Raji (cell line): ENCODE results near the gene APC.

Experiments used
- POLR2A ChIP-seq: IDR thresholded peaks from 2 replicates; pipeline ENCODE4 v1.6.1; 2011; ENCODE audit warnings: low read depth, low read length, control low read depth; ENCODE audit not compliant: insufficient read depth

APC gene

GRCh38 chr5:112794410-112794809, 56.7 kb downstream of the APC start:
- TF ChIP-seq POLR2A: no peak

DNA sequence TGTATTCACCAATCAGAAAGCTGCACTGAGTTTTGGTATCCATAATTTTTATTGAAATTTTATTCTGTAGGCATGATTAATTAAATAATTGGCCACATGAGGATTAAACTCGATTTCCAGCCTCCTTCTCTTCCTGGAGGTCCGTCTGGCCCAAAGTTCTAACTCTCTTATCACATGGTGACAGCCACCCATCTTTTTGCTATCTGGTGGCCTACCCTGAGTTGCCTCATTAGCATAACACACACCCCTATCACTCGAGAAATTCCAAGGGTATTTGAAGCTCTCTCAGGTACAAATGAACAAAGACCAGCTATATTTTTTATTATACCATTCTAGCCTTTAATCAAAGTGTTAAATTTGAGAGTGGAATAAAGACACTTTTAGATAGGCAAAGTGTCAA, 57.7 kb downstream of the APC start:
- no peak for TF ChIP-seq POLR2A

- no peak for TF ChIP-seq POLR2A
These were observed 58.4 kb downstream of the APC start for GRCh38 chr5:112795944-112796678.

DNA sequence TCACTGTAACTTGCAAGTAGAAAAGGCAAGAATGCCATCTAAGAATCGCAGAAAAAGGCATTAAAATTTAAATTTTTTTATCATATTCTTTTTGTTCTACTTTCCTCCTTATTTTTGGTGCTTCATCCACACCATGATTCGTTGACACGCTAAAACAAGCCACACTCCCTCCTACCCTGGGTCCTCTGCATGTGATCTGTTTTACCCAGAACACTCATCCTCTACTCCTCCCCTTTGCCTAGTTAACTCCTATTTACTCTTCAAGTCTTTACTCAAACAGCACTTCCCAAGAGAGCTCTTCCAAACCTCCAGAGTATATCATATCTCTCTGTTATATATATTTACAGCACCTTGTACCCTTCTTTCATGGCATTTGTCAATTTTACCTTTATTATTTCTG, 62.0 kb downstream of the APC start:
- TF ChIP-seq POLR2A: no peak

DNA sequence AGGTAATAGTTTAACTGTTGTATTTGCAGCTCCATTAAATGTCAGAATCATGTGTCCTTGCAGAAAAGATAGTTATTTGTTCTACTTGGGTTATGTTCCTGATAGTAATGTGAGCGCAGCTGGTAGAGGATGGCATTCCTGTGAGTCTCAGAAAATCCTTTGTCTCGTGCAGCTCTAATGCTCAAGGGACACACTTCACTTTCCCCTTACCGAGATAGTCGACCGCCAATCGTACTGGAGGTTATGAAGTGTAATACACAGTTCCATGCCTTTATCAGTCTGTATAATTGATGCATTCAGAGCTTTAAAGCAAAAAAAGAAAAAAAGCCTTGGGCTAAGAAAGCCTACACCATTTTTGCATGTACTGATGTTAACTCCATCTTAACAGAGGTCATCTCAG, 63.2 kb downstream of the APC start:
- no peak for TF ChIP-seq POLR2A

DNA sequence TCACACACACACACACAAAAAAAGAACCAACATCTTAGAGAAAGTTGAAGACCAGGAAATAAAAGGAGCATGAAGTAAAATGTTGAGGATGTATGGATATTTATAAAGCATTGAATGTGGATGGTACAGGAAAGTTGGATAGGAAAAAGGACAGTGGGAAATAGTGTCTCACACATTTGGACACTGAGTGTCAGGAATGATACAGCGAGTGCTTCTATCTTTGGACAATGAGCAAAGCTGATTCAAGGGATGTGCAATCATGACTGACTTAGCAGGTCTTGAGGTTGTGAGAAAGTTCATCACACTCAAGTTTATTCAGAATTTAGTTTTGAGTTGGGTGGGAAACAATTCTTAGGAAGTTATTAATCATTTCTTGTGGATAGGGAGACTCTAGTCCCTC, 73.3 kb downstream of the APC start:
- no peak for TF ChIP-seq POLR2A

DNA sequence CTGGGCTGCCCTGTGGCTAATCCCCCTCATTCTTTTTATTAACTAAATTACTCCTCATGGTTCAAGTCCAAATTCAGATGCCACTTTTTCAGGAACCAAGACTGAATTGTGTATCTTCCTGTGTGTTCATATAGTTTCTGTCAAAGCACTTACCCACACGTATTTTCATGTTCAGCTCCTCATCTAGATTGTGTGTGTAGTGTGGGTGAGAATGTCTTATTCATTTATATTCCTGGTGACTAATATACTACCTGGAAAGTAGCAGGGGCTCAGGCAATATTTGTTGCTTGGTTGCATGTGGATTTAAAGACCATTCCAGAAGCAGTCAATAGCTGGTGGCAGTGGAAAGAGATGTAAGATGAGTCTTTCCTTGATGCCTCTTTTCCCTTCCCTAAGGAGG, 74.9 kb downstream of the APC start:
- TF ChIP-seq POLR2A: no peak

GRCh38 chr5:112820246-112820645, 82.6 kb downstream of the APC start:
- TF ChIP-seq POLR2A: no peak

- TF ChIP-seq POLR2A: no peak
These were observed 84.8 kb downstream of the APC start for GRCh38 chr5:112822456-112822855.

- TF ChIP-seq POLR2A: no peak
These were observed 85.5 kb downstream of the APC start for GRCh38 chr5:112823181-112823580.

DNA sequence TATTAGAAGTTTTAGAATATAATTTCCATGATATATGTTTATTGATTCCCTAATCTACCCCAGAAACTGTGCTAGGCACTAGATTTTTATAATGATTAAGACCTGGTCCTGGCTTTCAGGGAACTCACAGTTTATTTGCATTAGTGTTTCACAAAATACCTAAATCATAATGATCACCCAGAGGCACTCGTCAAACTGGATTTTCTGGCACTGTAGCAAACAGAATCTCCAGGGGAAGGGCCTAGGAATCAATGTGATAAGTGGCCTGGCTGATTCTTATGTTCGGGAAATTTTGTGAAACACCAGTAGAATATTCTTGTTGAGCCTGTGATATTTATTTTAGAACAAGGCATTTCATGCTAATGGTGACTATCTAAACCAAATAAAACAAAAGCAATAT, 86.0 kb downstream of the APC start:
- no peak for TF ChIP-seq POLR2A

DNA sequence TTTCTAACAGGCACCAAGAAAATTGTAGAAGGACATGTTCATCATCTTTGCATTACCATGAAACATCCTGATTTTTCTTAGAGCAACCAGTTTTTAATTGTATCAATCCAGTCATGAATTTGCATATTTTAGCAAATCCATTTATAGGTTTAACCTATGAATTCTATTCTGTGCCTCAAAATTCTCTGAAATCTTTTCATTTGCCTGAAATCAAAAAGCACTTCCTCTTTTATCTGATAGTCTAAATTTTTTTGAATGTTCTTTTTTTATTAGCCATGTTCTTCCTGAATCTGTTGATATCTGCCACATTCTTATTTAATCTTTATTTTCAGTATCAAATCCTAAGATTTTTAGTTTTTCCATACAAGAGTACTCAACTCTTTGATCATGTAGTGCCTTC, 86.5 kb downstream of the APC start:
- no peak for TF ChIP-seq POLR2A

DNA sequence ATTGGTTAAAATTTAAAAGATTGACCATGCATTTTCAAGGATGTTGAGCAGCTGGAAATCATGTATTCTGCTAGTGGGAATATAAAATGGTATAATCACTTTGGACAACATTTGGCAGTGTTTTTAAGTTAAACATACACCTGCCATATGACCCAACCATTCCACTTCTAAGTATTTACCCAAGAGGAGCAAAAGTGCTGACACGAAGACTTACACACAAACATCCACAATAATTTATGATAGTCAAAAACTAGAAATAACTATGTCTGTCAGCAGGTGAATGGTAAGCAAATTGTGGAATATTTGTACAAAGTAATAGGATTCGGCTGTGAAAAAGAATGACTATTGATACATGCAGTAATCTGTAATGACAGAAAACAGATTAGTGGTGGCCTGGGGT, 92.7 kb downstream of the APC start:
- TF ChIP-seq POLR2A: no peak

- no peak for TF ChIP-seq POLR2A
These were observed 96.3 kb downstream of the APC start for GRCh38 chr5:112833971-112834370.

DNA sequence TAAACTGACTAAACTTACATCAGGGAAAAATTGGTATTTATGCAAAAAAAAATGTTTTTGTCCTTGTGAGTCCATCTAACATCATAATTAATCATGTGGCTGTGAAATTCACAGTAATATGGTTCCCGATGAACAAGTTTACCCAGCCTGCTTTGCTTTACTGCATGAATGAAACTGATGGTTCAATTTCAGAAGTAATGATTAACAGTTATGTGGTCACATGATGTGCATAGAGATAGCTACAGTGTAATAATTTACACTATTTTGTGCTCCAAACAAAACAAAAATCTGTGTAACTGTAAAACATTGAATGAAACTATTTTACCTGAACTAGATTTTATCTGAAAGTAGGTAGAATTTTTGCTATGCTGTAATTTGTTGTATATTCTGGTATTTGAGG, 106.8 kb downstream of the APC start:
- TF ChIP-seq POLR2A: no peak

DNA sequence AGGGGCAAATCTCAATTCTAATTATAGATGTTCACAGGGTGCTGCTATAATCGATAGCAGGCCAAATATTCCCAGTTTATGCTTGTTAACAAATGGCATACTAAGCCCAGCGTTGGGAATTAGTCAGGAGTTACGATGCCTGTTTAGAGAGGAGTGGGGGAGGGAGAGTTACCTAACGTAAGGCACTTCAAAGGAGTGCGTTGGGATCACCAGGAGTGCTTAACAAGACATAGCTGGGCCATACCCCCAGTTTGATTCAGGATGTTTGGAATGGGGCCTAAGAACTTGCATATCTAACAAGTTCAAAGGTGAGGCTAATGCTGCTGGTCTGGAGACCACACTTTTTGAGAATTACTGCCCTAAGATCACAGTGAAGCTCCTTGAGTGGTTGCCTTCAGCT, 108.9 kb downstream of the APC start:
- no peak for TF ChIP-seq POLR2A

GRCh38 chr5:112847306-112847705, 109.6 kb downstream of the APC start:
- no peak for TF ChIP-seq POLR2A
